ENCODE results near the gene DDI2. TPM values are rescaled to one million over a fixed set of nuclear protein-coding genes. Genes with fewer than 3 reads are reported as not detected.

DDI2 gene
- total and polyA plus RNA-seq, 11 donors: 6.2 to 33.5 (median 21.8) TPM

- TF ChIP-seq POLR2A (IDR thresholded peaks at IDR 0.05): no peak
- no peak for TF ChIP-seq CTCF (IDR thresholded peaks at IDR 0.05)
- DNase-seq (no peak), ATAC-seq (no peak)
- intact Hi-C loops (cut with DNase I): loop anchor here in 1 of 10 donors (10.0 kb wide), 1 partner anchor 129 kb away; the partner anchor contains the start of gene SLC25A34
- Histone ChIP-seq H3K27me3 (no peaks in the 10 kb centered on the region), H3K4me1 (peaks cover 0 to 21% (median 11%) of the 10 kb centered on the region in 12 donors), H3K27ac (no peak overlapping the region), H3K36me3 (no peaks in the 10 kb centered on the region), H3K9me3 (no peaks in the 10 kb centered on the region), H3K4me3 (no peak overlapping the region)
- 86 to 93% (median 90%) methylated on average over 11 of the region's 11 CpGs for WGBS, 4 donors
Measured at GRCh38 chr1:15605398-15606383, 11.6 kb upstream of the DDI2 start.

- WGBS, 4 donors: 84 to 87% (median 86%) methylated on average over 7 of the region's 7 CpGs
- no peaks in the 10 kb centered on the region for H3K9me3 ChIP-seq
- H3K36me3 ChIP-seq: no peaks in the 10 kb centered on the region
- DNase-seq (no peak), ATAC-seq (no peak)
- TF ChIP-seq CTCF (IDR thresholded peaks at IDR 0.05) (no peak), POLR2A (IDR thresholded peaks at IDR 0.05) (no peak)
- no peaks in the 10 kb centered on the region for H3K27me3 ChIP-seq
- H3K4me1 ChIP-seq: no peaks in the 10 kb centered on the region
- H3K27ac ChIP-seq: no peak overlapping the region
- H3K4me3 ChIP-seq: no peak overlapping the region
- intact Hi-C loops (cut with DNase I): loop anchor here in 1 of 10 donors (10.0 kb wide), 1 partner anchor 125 kb away; the partner anchor contains the start of gene SLC25A34
Measured at GRCh38 chr1:15609631-15610030, 7.6 kb upstream of the DDI2 start.

GRCh38 chr1:15610167-15610566, 7.1 kb upstream of the DDI2 start:
- 63 to 72% (median 66%) methylated on average over 4 of the region's 4 CpGs for WGBS, 4 donors
- no peaks in the 10 kb centered on the region for H3K27me3 ChIP-seq
- no peaks in the 10 kb centered on the region for H3K36me3 ChIP-seq
- intact Hi-C loops (cut with DNase I): no loop called here
- H3K4me1 ChIP-seq: no peaks in the 10 kb centered on the region
- H3K4me3 ChIP-seq: no peak overlapping the region
- H3K9me3 ChIP-seq: no peaks in the 10 kb centered on the region
- DNase-seq (no peak), ATAC-seq (no peak)
- H3K27ac ChIP-seq: no peak overlapping the region
- TF ChIP-seq POLR2A (IDR thresholded peaks at IDR 0.05): no peak
- no peak for TF ChIP-seq CTCF (IDR thresholded peaks at IDR 0.05)

Measured in heart left ventricle (tissue), 16 donors.